ENCODE results near the gene TMEM119.

DNA sequence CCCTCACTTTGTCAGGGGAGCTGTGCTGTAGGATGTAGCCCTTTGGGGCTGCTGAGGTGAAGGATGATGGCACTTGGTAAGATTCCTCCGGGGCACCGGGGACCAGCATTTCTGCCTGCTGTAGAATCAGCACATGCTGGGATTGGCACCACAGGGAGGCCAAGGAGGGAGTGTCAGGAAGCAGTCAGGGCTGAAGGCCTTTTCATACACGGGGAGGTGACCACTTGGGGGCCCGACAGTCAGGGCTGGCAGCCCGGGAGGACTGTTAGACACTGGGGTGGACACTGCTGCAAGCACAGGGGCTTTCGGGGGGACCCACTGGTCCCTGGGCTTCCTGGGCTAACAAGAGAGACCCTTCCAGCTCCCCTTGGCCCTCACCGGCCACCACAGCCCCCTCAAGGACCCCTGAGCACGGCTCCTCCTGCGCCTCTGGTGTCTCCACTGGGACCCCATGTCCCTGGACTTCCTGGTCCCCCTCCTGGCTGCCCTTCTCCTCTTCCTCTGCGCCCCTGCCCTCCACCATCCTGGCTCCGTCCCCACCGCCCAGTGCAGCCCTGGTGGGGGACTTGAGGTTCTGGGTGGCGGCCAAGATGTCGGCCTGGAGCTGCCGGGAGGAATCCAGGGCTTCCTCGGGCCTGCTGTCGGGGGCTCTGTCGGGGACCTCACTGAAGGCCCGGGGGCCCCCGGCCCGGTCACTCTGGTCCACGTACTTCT, 6.5 kb downstream of the TMEM119 start:
- TF ChIP-seq EZH2phosphoT487 (IDR thresholded peaks at IDR 0.05; ENCODE audit: insufficient read depth, low read depth) = no peak
- TF ChIP-seq EZH2 (IDR thresholded peaks at IDR 0.05; ENCODE audit: insufficient read depth, poor library complexity, severe bottlenecking) = no peak

Measured in GM23248 (cell line).